Keratinocyte (primary cell): ENCODE data around the gene NARS2. TPM values are rescaled to one million over a fixed set of nuclear protein-coding genes. Genes with fewer than 3 reads are reported as not detected.

Source experiments
- DNase-seq: peaks from one replicate; pipeline ENCODE4 v3.0.0-alpha.2; 2011; ENCODE audit warnings: low read depth, missing footprints, low spot score
- FAIRE-seq: peaks from 2 replicates; lab custom pipeline; 2011; peaks lifted over from hg19 to GRCh38; lab: Jason Lieb, UNC
- H2AFZ ChIP-seq: 2 replicates; pipeline ENCODE4 v1.6.0; 2012; ENCODE audit warnings: low read length, control low read depth, inconsistent platforms; ENCODE audit not compliant: control insufficient read depth
- H3K27ac ChIP-seq: 2 replicates; pipeline ENCODE4 v1.5.1; 2011; ENCODE audit warnings: low read length; ENCODE audit not compliant: control insufficient read depth, insufficient read depth
- H3K27me3 ChIP-seq: 3 replicates; pipeline ENCODE4 v1.6.0; 2011; ENCODE audit warnings: low read length; ENCODE audit not compliant: control insufficient read depth, insufficient read depth; ENCODE audit errors: extremely low read depth
- H3K36me3 ChIP-seq, 2 experiments: 2 replicates in 1 of 2; 3 replicates in 1 of 2; pipeline ENCODE4 v1.5.1; 2011; ENCODE audit warnings: low read length in 2 of 2, mild to moderate bottlenecking in 1 of 2; ENCODE audit not compliant: control insufficient read depth in 2 of 2, insufficient read depth in 2 of 2; ENCODE audit errors: extremely low read depth in 1 of 2
- H3K4me1 ChIP-seq: 3 replicates; pipeline ENCODE4 v1.5.1; 2011; ENCODE audit warnings: low read length; ENCODE audit not compliant: control insufficient read depth, insufficient read depth; ENCODE audit errors: extremely low read depth
- H3K4me2 ChIP-seq: 3 replicates; pipeline ENCODE4 v1.6.0; 2011; ENCODE audit warnings: low read depth, low read length; ENCODE audit not compliant: control insufficient read depth, insufficient read depth; ENCODE audit errors: extremely low read depth
- H3K4me3 ChIP-seq, 3 experiments: fragments of 200-600 bp in 1 of 3; sonication (generic) in 1 of 3; 2 replicates in 2 of 3; 3 replicates in 1 of 3; pipeline ENCODE4 v1.5.1; 2011 to 2016; ENCODE audit warnings: low read length in 3 of 3, mild to moderate bottlenecking in 3 of 3, control low read depth in 2 of 3, inconsistent platforms in 1 of 3, low read depth in 1 of 3, mixed read lengths in 1 of 3, mixed run types in 1 of 3, moderate library complexity in 1 of 3; ENCODE audit not compliant: control insufficient read depth in 2 of 3, insufficient read depth in 2 of 3; ENCODE audit errors: extremely low read depth in 1 of 3
- H3K79me2 ChIP-seq: 2 replicates; pipeline ENCODE4 v1.6.0; 2012; ENCODE audit warnings: low read length; ENCODE audit not compliant: control insufficient read depth, insufficient read depth
- H3K9ac ChIP-seq: 3 replicates; pipeline ENCODE4 v1.6.0; 2011; ENCODE audit warnings: low read length; ENCODE audit not compliant: control insufficient read depth, insufficient read depth; ENCODE audit errors: extremely low read depth
- H3K9me1 ChIP-seq: 3 replicates; pipeline ENCODE4 v1.6.0; 2011; ENCODE audit warnings: low read length; ENCODE audit not compliant: control insufficient read depth, insufficient read depth; ENCODE audit errors: extremely low read depth
- H3K9me3 ChIP-seq: 2 replicates; pipeline ENCODE4 v1.5.1; 2012; ENCODE audit warnings: low read depth, low read length; ENCODE audit not compliant: control insufficient read depth
- H4K20me1 ChIP-seq: 3 replicates; pipeline ENCODE4 v1.6.0; 2011; ENCODE audit warnings: low read length; ENCODE audit not compliant: control insufficient read depth, insufficient read depth; ENCODE audit errors: extremely low read depth
- CTCF ChIP-seq, 3 experiments: IDR thresholded peaks in 1 of 3; conservative IDR thresholded peaks in 1 of 3; optimal IDR thresholded peaks in 1 of 3; 2 replicates in 2 of 3; 3 replicates in 1 of 3; pipeline versions ENCODE3 to v1.5.1; 2011; ENCODE audit warnings: low read length in 3 of 3, mild to moderate bottlenecking in 3 of 3, moderate library complexity in 2 of 3, control low read depth in 1 of 3, inconsistent platforms in 1 of 3; ENCODE audit not compliant: insufficient read depth in 2 of 3; ENCODE audit errors: extremely low read depth in 1 of 3
- EZH2 ChIP-seq: IDR thresholded peaks from one replicate; pipeline ENCODE4 v1.6.1; 2012; ENCODE audit warnings: inconsistent platforms, mild to moderate bottlenecking, low read length, moderate library complexity
- dilution Hi-C: fragments of 300-500 bp; cut with MboI; formaldehyde crosslinking; loops from one replicate; pipeline ENCODE4 v1.7.0; 2020; ENCODE audit warnings: low sequenced_read_pairs; ENCODE audit not compliant: extremely low pct_ligation_motif_present
- polyA plus RNA-seq, 5 experiments: library from polyadenylated mRNA; depleted of rRNA in 3 of 5; stranded (reverse) in 3 of 5; stranded (forward) in 1 of 5; unstranded in 1 of 5; fragments of >200 nt; gene quantifications; 1 replicate in 1 of 5; 2 replicates in 3 of 5; 3 replicates in 1 of 5; pipeline versions ENCODE4 v1.2.1 to v1.2.3, GENCODE V29; 2011 to 2012; ENCODE audit warnings: missing spikeins in 2 of 5, low read depth in 1 of 5, low replicate concordance in 1 of 5

Gene NARS2
- polyA plus RNA-seq, 1 donor (not counting 4 experiments of a cell fraction or from before 2014, with no cell fraction given), result 28.8 TPM

DNA sequence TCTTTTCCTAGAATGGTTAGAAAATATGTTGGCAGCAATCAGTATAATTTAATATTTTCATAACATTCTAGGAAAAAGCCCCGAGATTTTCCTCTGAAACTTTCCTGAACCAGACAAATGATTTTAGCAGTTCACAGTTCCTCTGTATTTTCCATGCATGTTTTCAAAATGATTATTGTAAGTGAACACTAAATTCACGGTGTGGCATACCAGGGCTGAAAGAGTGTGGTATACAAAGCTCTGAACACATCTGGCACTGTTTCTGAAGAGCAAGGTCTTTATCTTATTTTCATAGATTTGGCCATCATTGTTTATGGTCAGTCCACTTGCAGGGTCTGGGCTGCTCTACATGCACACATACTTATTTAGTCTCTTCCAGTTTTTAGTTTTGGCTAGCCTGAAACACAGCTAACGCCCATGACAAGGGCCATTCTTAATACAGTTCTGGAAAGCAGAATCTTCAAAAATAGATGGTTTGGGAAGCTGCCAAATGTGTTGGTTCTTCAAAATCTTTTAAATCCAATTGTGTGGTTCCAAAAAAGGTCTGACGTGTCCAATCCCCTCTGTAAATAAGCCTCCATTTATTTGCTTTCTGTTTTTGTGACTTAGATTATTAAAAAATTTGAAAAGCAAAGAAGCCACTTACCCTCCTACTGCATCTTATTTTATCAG lies 149.1 kb downstream of the NARS2 start:
- peaks cover 7% of the 10 kb centered on the region for H3K4me1 ChIP-seq
- H3K79me2 ChIP-seq, result no peaks in the 10 kb centered on the region
- no peaks in the 10 kb centered on the region for H4K20me1 ChIP-seq
- dilution Hi-C loops, result no loop called here
- no peaks in the 10 kb centered on the region for H3K9me1 ChIP-seq
- FAIRE-seq (no peak), DNase-seq (no peak)
- H2AFZ ChIP-seq, result no peak overlapping the region
- H3K27me3 ChIP-seq, result no peaks in the 10 kb centered on the region
- no peak for TF ChIP-seq EZH2
- TF ChIP-seq CTCF (optimal IDR thresholded peaks at IDR 0.05 in 1 of 3, IDR thresholded peaks at IDR 0.05 in 1 of 3, conservative IDR thresholded peaks at IDR 0.05 in 1 of 3; ENCODE audit: extremely low read depth in 1 of 3, insufficient read depth in 2 of 3, low read length in 3 of 3), result no peak
- H3K9me3 ChIP-seq, result no peaks in the 10 kb centered on the region
- H3K4me3 ChIP-seq, result no peak overlapping the region
- H3K27ac ChIP-seq, result no peak overlapping the region
- H3K36me3 ChIP-seq, result no peaks in the 10 kb centered on the region
- no peak overlapping the region for H3K9ac ChIP-seq
- H3K4me2 ChIP-seq, result no peak overlapping the region

- TF ChIP-seq EZH2 (no peak), CTCF (optimal IDR thresholded peaks at IDR 0.05 in 1 of 3, IDR thresholded peaks at IDR 0.05 in 1 of 3, conservative IDR thresholded peaks at IDR 0.05 in 1 of 3; ENCODE audit: extremely low read depth in 1 of 3, insufficient read depth in 2 of 3, low read length in 3 of 3) (no peak)
- DNase-seq (no peak), FAIRE-seq (no peak)
- H3K36me3 ChIP-seq, result no peaks in the 10 kb centered on the region
- H3K27ac ChIP-seq, result no peak overlapping the region
- H3K4me1 ChIP-seq, result peaks cover 9% of the 10 kb centered on the region
- H3K4me3 ChIP-seq, result no peak overlapping the region
- dilution Hi-C loops, result no loop called here
- H3K79me2 ChIP-seq, result no peaks in the 10 kb centered on the region
- H3K27me3 ChIP-seq, result no peaks in the 10 kb centered on the region
- H3K4me2 ChIP-seq, result no peak overlapping the region
- H2AFZ ChIP-seq, result no peak overlapping the region
- no peak overlapping the region for H3K9ac ChIP-seq
- no peaks in the 10 kb centered on the region for H3K9me1 ChIP-seq
- no peaks in the 10 kb centered on the region for H4K20me1 ChIP-seq
- no peaks in the 10 kb centered on the region for H3K9me3 ChIP-seq
Measured at GRCh38 chr11:78424334-78425270, 150.1 kb downstream of the NARS2 start.
